ENCODE measurements around the gene HSPB7. TPM values are rescaled to one million over a fixed set of nuclear protein-coding genes. Genes with fewer than 3 reads are reported as not detected.

HSPB7 gene
- total and polyA plus RNA-seq, 2 donors (not counting 3 experiments of a cell fraction or from before 2014, with no cell fraction given): not detected

- dilution Hi-C loops (cut with MboI; ENCODE audit: extremely low pct_ligation_motif_present, low sequenced_read_pairs) (no loop called here), intact Hi-C loops (cut with micrococcal nuclease) (no loop called here)
- Histone ChIP-seq H4K20me1 (replicated peaks; ENCODE audit: control insufficient read depth, extremely low read depth, insufficient read depth, low read length) (no peaks in the 10 kb centered on the region), H3K27ac (ENCODE audit: insufficient read depth, low read depth, low read length) (no peak overlapping the region), H3K27me3 (ENCODE audit: control insufficient read depth in 2 of 2, insufficient read depth in 2 of 2, low read length in 2 of 2) (no peaks in the 10 kb centered on the region), H3K36me3 (ENCODE audit: control insufficient read depth in 2 of 2, extremely low read depth in 1 of 2, insufficient read depth in 2 of 2, low read length in 2 of 2) (no peaks in the 10 kb centered on the region), H3K9me1 (replicated peaks; ENCODE audit: control insufficient read depth, extremely low read depth, insufficient read depth, low read length) (no peaks in the 10 kb centered on the region), H3K4me3 (replicated peaks in 1 of 3; ENCODE audit: insufficient read depth in 1 of 3, low read depth in 1 of 3, low read length in 3 of 3) (no peak overlapping the region), H3K4me1 (ENCODE audit: control insufficient read depth, extremely low read depth, insufficient read depth, low read length) (no peaks in the 10 kb centered on the region), H2AFZ (ENCODE audit: low read depth, low read length) (no peak overlapping the region), H3K9ac (replicated peaks; ENCODE audit: extremely low read depth, insufficient read depth, low read length) (no peak overlapping the region), H3K4me2 (ENCODE audit: insufficient read depth, low read length) (no peak overlapping the region), H3K79me2 (ENCODE audit: control insufficient read depth, insufficient read depth, low read length) (no peaks in the 10 kb centered on the region), H3K9me3 (replicated peaks; ENCODE audit: control insufficient read depth, insufficient read depth, low read length) (no peaks in the 10 kb centered on the region)
- POLR2A ChIA-PET: no interaction called here
- CTCF ChIA-PET: no interaction called here
- no TSS peak for BruUV-seq (replicated peaks)
- no peak for DNase-seq (ENCODE audit: low read depth, low spot score)
- TF ChIP-seq GATA2 (IDR thresholded peaks at IDR 0.05; ENCODE audit: insufficient read depth, insufficient read length, low read depth, low read length): no peak
- TF ChIP-seq POLR2A (IDR thresholded peaks at IDR 0.05; ENCODE audit: low read depth, low read length): no peak
- TF ChIP-seq MAX (IDR thresholded peaks at IDR 0.05; ENCODE audit: insufficient read depth, insufficient read length): no peak
- no peak for TF ChIP-seq FOS (IDR thresholded peaks at IDR 0.05; ENCODE audit: borderline replicate concordance, insufficient read depth, low read length)
- no peak for TF ChIP-seq JUN (IDR thresholded peaks at IDR 0.05; ENCODE audit: borderline replicate concordance, insufficient read depth, insufficient read length, low read depth)
- TF ChIP-seq CTCF (IDR thresholded peaks at IDR 0.05; ENCODE audit: extremely low read depth in 1 of 2, insufficient read depth in 1 of 2, low read depth in 1 of 2, low read length in 2 of 2): no peak
- no peak for TF ChIP-seq POLR2AphosphoS5 (IDR thresholded peaks at IDR 0.05; ENCODE audit: insufficient read depth, low read depth, low read length)
- TF ChIP-seq EZH2 (IDR thresholded peaks at IDR 0.05; ENCODE audit: borderline replicate concordance, low read depth, low read length, severe bottlenecking): no peak
- TF ChIP-seq MYC (IDR thresholded peaks at IDR 0.05; ENCODE audit: low read depth, low read length): no peak
- FAIRE-seq: no peak
These were observed 26.2 kb downstream of the HSPB7 start for GRCh38 chr1:15991427-15992186.

Measured in endothelial cell of umbilical vein (primary cell).